Ovary (tissue), 9 donors: Measurements from ENCODE around the gene CDK5RAP1. TPM values are rescaled to one million over a fixed set of nuclear protein-coding genes. Genes with fewer than 3 reads are reported as not detected.

Experiments used
- DNase-seq, 5 donors: peaks; one replicate each; pipeline ENCODE4 v3.0.0-alpha.2; 2019 to 2020
- H3K27ac ChIP-seq, 2 donors: fragments of 200-600 bp; one replicate each; pipeline versions ENCODE4 v1.5.1 to v1.8.0; 2019 to 2022
- H3K27me3 ChIP-seq: fragments of 200-600 bp; one replicate; pipeline ENCODE4 v1.8.0; 2022
- H3K36me3 ChIP-seq: fragments of 200-600 bp; sonication (generic); one replicate; pipeline ENCODE4 v1.5.1; 2019
- H3K4me1 ChIP-seq: one replicate; pipeline ENCODE4 v1.8.1; 2013; ENCODE audit warnings: mild to moderate bottlenecking, moderate library complexity; ENCODE audit not compliant: insufficient read depth
- H3K4me3 ChIP-seq: fragments of 200-600 bp; sonication (generic); one replicate; pipeline ENCODE4 v1.5.1; 2017
- H3K9me3 ChIP-seq, 2 donors: fragments of 200-600 bp in 1 of 2; sonication (generic) in 1 of 2; one replicate each; pipeline versions ENCODE4 v1.5.1 to v1.8.1; 2013 to 2019; ENCODE audit warnings: mild to moderate bottlenecking in 1 of 2, moderate library complexity in 1 of 2
- CTCF ChIP-seq, 3 donors: fragments of 450-650 bp in 2 of 3; fragments of 200-600 bp in 1 of 3; IDR thresholded peaks; one replicate each; pipeline versions ENCODE4 v1.5.1 to v1.8.0; 2016 to 2022; ENCODE audit warnings: antibody characterized with exemption in 3 of 3, mild to moderate bottlenecking in 1 of 3
- EP300 ChIP-seq: sonication (generic); formaldehyde crosslinking; IDR thresholded peaks from one replicate; pipeline ENCODE4 v1.6.1; 2017; ENCODE audit warnings: antibody characterized with exemption
- POLR2A ChIP-seq: fragments of 450-650 bp; IDR thresholded peaks from one replicate; pipeline ENCODE4 v1.6.1; 2017; ENCODE audit warnings: antibody characterized with exemption, mild to moderate bottlenecking, moderate library complexity
- WGBS, 3 donors: extraction: QIAGEN DNeasy Blood & Tissue Kit in 1 of 3; methylation state at CpG; one replicate each; pipeline versions ENCODE4 v1.1.5 to v1.1.7; 2013 to 2017; 5-methylcytosine and 5-hydroxymethylcytosine counted together
- intact Hi-C, 4 donors: fragments of 100-400 bp; cut with DNase I; formaldehyde crosslinking; loops; one replicate each; pipeline versions ENCODE4 v1.11.0 to v1.15.1; 2022 to 2023
- polyA plus RNA-seq, 2 donors: library from polyadenylated mRNA; stranded (reverse); fragments of 200-250 nt in 1 of 2; fragments of 350-450 nt in 1 of 2; fragmentation: Illumina TruSeq in 1 of 2; extraction: RNeasy Lipid Tissue Mini Kit (QIAGEN cat#74804) in 1 of 2; gene quantifications; one replicate each; pipeline ENCODE4 v1.2.3, GENCODE V29; 2013 to 2014
- total RNA-seq, 7 donors: library from RNA; depleted of rRNA in 2 of 7; stranded (reverse); fragments of >200 nt in 2 of 7; fragmentation: NEBNext Ultra II Directional in 3 of 7; extraction: Animal tissue kit (Norgen Biotek cat#: 25700) in 3 of 7; gene quantifications; one replicate each; pipeline versions ENCODE4 v1.1.0 to v1.2.4, GENCODE V29; 2016 to 2023
- donor health status: DM: no; HTN: no; CAD: no; lungs with moderate emphysema.
- donor health status: DM: no; HTN: no; CAD: no.
- donor health status: Bipolar disorder and iron deficiency.
- donor health status: DM: yes; HTN: yes; CAD: no.
- donor health status: DM: no; HTN: no; CAD: no.
- donor health status: DM: yes; HTN: yes; CAD: no.

Gene CDK5RAP1
- total and polyA plus RNA-seq, 9 donors: 17.3 to 31.9 (median 19.4) TPM

GRCh38 chr20:33313686-33314314 is 87.5 kb downstream of the CDK5RAP1 start:
- DNase-seq: no peak
- H3K36me3 ChIP-seq: no peaks in the 10 kb centered on the region
- no peaks in the 10 kb centered on the region for H3K9me3 ChIP-seq
- no peak overlapping the region for H3K27ac ChIP-seq
- H3K4me3 ChIP-seq: no peak overlapping the region
- H3K27me3 ChIP-seq: no peaks in the 10 kb centered on the region
- WGBS, 3 donors: 78 to 81% (median 79%) methylated on average over 7 of the region's 7 CpGs
- intact Hi-C loops: no loop called here
- no peaks in the 10 kb centered on the region for H3K4me1 ChIP-seq
- TF ChIP-seq CTCF (IDR thresholded peaks at IDR 0.05) (no peak), POLR2A (no peak), EP300 (no peak)

- intact Hi-C loops: no loop called here
- 85 to 88% (median 87%) methylated on average over 11 of the region's 11 CpGs for WGBS, 3 donors
- H3K4me3 ChIP-seq: no peak overlapping the region
- DNase-seq: no peak
- no peaks in the 10 kb centered on the region for H3K27me3 ChIP-seq
- no peak for TF ChIP-seq CTCF (IDR thresholded peaks at IDR 0.05)
- no peaks in the 10 kb centered on the region for H3K4me1 ChIP-seq
- no peak overlapping the region for H3K27ac ChIP-seq
- no peaks in the 10 kb centered on the region for H3K9me3 ChIP-seq
- no peaks in the 10 kb centered on the region for H3K36me3 ChIP-seq
Measured at GRCh38 chr20:33312583-33312982, 88.7 kb downstream of the CDK5RAP1 start.

- H3K27me3 ChIP-seq: no peaks in the 10 kb centered on the region
- H3K27ac ChIP-seq: no peak overlapping the region
- intact Hi-C loops: no loop called here
- no peaks in the 10 kb centered on the region for H3K36me3 ChIP-seq
- 32 to 35% (median 33%) methylated on average over 4 of the region's 4 CpGs for WGBS, 3 donors
- H3K9me3 ChIP-seq: no peaks in the 10 kb centered on the region
- no peak overlapping the region for H3K4me3 ChIP-seq
- TF ChIP-seq CTCF (IDR thresholded peaks at IDR 0.05) (no peak), POLR2A (no peak), EP300 (no peak)
- no peak for DNase-seq
- H3K4me1 ChIP-seq: no peaks in the 10 kb centered on the region
Measured at GRCh38 chr20:33311996-33312395, 89.3 kb downstream of the CDK5RAP1 start.

GRCh38 chr20:33311011-33311410 is 90.3 kb downstream of the CDK5RAP1 start:
- Histone ChIP-seq H3K4me3 (no peak overlapping the region), H3K27me3 (no peaks in the 10 kb centered on the region), H3K27ac (no peak overlapping the region), H3K36me3 (no peaks in the 10 kb centered on the region), H3K9me3 (no peaks in the 10 kb centered on the region), H3K4me1 (no peaks in the 10 kb centered on the region)
- DNase-seq: no peak
- 67 to 84% (median 71%) methylated on average over 8 of the region's 8 CpGs for WGBS, 3 donors
- TF ChIP-seq POLR2A (no peak), CTCF (IDR thresholded peaks at IDR 0.05) (no peak), EP300 (no peak)
- intact Hi-C loops: no loop called here
